Stimulated activated CD8-positive, alpha-beta memory T cell treated with anti-CD3 and anti-CD28 coated beads, Interleukin-12 subunit alpha, Interleukin-12 subunit beta, amount 100 ng/mL, for 1 hour (primary cell): Measurements from ENCODE around the gene ATOH8.

Source experiments
- DNase-seq: peaks from one replicate; pipeline ENCODE4 v3.0.0-alpha.2; 2020; ENCODE audit warnings: low read depth

Gene ATOH8

DNA sequence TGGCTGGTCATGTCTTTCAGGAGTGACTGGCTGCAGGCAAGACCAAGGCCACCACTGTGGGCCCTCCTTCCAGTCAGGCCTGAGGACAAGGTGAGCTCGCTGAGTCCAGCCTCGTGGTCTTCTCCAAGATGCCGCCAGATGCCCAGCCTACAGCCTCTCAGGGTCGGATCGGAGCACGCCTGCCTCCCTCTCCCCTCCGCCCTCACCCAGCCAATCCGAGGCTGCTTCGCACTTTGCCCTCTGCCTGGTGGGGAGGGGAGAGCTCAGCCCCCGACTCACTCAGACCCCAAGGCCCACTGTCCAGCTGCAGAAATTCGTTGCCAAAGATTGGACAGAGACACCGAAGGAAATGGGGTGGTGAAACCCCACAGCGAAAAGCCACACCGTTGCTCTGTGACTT, 33.1 kb downstream of the ATOH8 start:
- no peak for DNase-seq

DNA sequence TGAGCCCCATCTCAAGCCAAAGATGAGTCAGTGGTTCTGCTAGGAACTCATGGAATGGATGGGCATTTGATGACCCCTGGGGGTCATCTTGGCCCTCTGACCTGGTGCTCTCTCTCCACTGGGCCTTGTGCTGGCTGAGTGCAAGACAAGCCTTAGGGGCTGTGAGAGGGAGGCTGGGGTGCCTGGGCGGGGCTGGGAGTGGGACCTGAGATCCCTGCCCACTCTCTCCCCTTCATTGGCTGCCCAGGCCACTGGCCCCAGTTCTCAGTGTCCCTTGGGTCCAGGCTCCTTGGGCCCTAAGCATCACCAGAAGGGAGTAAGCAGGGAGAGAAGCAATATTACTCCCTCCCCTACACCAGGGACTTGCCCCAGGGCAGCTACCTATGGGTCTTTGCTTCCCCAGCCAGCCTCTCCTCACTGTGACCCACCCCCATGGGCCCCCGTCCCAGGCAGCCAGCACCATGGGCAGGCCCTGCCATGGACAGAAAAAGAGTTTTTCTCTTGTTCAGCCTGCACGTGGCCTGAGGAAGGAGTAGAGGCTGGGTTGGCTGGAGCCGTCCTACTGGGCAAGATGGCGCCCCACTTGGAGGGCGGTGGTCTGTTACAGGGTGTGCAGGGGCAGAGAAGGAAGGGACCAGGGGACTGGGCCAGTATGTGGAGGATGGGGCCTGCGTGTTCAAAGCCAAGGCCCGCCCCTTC, 33.6 kb downstream of the ATOH8 start:
- DNase-seq, result no peak

DNA sequence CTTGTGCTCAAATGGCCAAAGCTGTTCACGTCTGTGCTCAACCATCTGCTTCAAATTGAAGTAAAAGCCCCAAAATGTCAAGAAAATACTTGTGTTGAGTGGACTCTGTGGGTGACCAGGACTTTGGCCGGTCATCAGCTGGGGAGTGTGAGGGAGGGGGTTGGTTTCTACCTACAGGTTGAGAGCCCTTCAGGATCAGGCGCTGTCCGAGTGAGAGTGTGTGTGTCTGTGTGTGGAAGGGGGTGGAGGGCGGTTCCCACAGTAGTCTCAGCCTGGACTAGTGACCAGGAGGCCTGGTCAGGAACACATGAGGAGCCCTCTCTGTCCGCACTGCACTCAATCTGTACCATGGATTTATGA, 34.2 kb downstream of the ATOH8 start:
- no peak for DNase-seq

DNA sequence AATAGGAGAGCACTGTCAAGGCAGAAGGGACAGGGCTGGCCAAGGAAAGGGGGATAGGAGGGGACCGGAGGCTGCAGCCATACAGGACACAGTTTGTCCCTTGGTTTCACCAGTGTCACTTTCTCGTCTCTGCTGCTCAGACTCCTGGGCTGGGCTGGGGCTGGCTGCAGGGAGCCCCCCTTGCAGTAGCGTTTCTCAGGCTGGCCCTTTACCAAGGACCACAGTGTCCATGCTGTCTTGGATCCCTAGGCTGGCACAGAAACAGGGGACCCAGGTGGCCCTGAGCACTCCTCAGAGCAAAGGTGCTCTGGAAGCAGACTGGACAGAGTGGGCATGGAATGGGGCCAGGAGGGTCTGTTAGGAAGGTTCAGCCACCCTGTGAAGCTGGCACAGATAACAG, 34.8 kb downstream of the ATOH8 start:
- no peak for DNase-seq

DNA sequence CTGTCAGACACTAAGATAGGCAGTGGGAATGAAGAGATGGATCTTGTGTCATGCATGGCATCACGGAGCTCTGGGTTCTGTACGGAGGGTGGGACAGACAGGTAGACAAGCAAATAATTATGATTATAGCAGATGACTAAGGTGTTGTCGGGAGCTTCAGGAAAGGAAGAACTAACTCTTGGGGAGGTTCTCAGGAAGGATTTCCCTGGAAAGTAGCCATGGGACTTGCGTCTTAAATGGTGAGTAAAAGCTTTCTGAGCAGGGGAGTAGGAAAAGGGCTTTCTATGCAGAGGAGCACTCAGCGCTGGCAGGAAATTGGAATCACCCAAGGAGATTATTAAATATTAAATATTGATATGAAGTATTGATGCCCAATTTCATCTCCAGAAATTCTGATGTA, 35.5 kb downstream of the ATOH8 start:
- no peak for DNase-seq

DNA sequence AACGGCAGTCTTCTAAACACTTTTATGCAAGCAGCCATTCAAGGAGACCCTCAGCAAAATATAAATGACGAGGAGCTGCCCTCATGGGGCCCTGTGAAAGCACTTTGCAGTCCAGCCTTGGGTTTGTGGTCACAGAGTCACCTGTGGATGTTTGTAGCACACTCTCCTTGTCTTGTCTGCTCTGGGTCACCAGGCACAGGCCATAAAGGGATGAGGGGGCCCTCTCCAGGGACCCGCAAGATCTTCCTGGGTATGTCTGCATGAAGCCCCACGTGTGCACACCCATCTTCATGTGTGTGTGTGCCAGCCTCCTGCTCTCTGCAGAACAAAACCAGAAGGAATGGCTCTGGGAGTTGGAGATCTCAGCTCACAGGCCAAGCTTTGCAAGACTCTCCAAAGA, 36.2 kb downstream of the ATOH8 start:
- DNase-seq, result no peak

DNA sequence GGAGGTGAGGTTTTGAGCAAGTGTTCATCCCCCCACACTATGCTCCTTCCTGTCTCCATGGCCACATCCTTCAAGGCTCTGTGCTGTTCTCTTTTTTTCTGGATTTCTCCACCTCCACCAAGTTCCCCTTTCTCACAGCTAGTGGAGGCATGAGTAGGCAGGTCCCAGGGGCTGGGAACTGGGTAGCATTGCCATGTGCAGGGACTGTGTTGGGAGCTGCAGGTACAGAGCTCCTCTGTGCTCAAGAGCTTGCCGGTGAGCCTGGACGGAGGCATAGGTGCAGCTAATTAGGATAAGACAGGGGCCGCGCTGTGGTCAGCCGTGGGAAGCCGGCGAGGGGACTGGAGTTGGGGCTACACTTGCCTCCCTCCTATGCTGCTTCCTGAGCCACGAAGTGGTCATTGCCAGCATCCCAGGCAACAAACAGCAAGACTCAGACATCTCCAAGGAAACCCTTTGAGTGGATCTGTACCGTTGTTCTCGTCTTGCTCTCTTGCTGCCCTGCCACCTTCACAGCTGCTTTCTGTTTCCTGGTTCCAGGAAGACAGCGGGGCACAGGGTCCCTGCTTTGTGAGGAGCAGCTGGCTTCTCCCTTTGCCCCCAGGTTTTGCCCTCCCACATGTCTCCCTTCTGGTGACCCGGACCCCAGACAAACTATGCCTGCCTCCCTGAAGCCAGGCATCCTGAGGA, 36.9 kb downstream of the ATOH8 start:
- DNase-seq, result no peak

DNA sequence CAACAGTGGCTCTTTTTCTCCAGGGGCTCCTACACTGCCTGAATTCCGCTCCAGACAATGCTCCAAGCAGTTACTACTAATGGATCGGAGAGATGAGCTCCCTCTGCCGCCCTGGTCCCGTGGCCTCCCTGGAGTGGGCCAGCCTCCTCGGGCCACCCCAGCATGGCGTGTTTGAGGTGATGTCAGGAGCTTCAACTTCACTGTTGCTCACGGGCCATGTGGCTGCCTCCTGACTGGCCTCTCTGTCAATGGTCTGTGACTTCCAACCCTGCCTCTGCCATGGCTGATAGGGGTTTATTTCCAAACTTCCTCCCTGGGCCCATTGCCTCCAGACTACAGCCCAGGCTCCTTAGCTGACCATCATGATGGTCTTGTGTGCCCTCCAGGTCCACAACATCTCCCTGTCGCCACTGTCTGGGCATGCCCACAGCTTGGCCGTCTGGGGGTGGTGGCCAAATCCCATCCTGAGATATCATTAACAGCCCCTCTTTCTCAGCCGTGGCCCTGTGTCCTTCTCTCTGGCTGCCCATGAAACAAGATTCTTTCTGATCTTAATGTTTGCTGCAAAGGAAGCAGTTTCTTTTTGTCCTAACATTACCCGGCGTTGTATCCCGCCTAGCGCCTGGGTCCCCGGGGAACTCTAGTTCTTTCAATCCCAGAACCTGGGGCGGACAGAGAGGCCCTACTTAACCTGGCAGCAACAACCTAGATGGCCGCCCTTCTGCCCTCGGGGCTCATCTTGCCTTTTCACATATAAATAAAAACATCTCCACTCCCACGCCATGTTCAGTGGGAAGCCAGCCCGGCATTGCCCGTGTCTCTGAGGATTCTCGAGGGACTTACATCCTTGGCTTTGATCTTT, 38.1 kb downstream of the ATOH8 start:
- DNase-seq, result no peak

DNA sequence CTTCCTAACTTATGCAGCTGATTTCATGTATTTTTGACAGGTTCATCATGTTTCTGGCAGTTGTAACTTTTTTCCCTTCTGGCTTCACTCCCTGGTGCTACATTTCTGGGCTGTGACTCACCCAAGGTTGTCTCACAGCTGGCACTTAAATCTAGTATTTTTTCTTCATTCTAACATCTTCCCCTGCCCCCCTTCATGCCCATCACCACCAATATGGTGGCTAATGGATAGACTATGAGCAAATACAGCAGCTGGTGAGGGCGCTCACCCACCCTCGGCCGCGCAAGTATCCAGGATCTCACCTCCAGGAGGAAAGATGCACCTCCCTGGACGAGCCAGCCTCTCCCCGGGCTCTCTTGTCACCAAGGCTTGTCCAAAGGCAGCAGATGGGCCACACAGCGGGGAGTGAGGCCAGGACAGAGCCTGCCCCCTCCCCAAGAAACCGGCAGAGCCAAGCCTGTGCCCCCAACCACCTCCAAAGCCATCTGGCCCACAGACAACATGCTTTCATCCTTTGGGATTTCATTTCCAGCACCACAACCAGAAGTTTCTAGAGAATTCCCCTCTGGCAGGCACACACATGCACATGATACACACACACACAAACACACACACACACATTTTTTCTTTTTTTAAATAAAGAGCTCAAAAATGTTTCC, 39.1 kb downstream of the ATOH8 start:
- no peak for DNase-seq

DNA sequence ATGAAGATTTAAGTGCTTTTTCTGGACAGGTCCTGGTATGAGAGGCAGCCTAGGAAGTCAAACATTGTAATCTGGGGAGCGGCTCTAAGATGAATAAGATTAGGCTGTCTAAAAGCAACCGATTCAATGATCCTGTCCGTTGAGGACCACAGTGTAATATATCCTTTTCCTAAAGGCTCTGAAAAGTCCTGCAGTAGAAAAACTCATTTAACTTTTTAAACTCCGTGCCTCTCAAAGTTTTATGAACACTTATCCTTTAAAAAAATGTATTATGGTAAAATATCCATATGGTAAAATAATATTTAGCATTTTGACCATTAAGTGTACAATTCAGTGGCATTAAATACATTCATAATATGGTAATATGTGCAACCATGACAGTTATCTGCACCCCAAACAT, 39.8 kb downstream of the ATOH8 start:
- no peak for DNase-seq

DNA sequence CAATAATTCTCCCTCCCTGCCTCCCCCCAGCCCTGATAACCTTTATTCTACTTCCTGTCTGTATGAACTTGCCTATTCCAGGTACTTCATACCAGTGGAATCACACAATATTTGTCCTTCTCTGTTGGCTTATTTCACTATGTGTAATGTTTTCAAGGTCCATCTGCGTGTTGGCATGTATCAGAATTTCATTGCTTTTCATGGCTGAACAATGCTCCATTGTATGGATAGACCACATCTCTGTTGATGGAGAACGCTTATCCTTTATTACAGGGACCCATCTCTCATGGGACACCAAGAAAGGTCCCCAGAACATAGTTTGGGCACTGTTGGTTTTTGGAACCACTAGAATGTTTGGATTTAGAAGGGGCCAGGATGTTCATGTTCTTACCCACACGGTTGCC, 40.2 kb downstream of the ATOH8 start:
- no peak for DNase-seq

DNA sequence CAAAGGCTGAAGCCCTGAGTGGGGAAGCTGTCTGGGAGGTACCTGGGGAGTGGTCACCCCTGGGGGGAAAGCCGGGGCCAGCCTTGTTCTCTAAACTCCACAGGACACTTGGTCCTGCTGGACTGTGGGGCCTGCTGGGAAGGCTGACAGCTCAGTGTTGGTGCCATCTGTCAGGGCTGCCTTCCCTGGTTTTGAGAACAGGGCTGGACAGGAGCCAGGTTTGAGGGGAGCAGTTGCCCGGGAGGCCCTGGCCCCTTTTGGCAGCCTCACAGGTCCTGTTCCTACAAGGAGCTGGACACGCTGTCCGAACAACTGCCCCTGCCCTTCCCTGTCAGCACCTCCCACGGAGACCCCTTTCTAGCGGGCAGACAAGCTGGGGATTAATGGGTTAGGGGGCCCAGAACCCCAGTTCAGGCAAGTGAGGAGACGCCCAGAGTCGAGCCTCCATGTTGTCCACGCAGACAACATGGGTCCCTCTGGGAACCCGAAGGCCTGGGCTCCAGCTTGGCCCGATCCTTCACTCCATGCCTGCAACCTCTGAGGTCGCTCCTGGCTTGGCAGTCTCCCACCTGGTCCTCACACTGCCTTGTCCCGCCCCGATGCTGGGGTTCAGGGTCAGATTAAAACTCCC, 40.8 kb downstream of the ATOH8 start:
- DNase-seq, result no peak

DNA sequence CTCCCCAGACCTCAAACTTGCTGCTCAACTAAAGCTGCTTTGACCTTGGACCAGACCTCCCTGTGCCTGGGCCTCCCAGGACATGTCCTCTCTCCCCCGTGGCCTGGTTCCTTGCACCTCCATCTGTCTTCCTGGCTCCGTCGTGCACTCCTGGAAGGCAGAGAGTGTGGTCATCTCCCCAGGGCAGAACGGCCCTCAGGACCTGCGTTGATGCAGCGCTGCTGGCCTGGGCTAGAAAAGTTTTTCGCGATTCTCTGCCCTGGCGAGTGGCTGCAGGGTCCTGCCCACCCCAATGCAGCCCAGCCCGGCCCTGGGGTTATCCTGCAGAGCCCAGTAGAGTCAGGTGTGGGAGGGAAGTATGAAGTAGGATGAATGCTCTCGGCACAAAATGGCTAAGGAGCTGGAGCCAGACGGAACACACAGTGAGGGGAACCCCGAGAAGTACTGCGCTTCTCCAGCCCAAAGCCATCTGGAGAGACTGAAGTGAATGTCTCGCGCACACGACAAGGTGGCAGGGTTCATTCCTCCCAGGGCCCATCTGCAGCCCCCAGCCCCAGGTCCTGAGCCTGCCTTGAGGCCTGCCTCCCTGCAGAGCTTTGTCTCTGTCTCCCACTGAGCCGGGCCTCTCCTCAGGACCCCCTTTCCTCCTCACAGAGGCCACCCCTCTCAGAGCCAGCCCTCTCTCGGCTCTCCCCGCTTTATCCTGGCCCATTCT, 41.7 kb downstream of the ATOH8 start:
- no peak for DNase-seq

DNA sequence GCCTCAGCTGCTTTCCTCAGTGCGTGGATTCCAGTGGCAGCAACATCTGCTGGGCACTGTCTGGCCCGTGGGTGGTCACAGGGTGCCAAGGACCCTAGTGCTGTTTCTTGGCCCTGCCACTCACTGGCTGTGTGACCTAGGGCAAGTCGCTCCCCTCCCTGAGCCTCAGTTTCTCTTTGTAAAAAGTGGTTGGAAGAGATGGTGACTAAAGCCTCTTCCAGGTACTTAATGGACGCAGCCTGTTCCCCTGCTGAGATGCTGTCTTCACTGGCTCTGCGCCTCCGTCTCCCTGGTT, 42.2 kb downstream of the ATOH8 start:
- DNase-seq, result no peak

DNA sequence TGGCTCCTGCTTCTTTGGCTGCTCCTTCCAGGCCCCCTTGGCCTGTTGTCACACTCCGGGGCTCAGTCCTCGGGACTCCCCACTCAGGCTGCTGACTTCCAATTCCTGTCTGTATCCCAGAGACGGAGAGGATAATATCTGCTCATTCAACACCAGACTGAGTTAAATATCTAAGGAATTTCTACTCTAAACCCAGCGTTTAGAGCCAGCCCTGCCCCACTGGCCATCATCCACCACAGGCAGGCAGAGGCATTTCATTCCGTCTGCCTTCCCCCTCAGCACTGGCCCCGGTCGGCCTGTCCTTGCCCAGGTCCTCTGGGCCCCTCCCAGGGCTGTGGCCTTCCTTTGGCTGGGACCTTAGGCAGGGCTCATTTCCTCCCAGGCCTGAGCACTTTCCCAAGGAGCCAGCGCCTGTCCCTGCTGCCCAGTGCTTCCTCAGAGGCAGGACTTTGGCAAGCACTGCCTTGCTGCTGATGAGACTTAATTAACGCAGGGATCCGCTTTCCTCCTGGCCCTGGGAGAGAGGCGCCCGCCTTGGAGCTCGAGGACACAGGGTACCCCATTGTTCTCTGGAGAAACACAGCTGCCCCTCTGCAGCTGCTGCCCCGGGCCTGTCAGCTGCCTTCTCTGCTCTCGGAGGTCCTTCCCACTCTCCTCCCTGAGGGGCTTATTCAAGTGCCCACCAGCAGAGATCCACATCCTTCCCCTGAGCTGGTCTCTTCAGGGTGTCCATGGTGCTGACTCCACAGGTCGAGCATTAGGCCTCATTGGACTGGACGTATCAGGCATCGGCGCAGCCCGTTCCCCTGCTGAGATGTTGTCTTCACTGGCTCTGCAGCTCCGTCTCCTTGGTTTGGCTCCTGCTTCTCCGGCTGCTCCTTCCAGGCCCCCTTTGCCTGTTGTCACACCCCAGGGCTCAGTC, 42.8 kb downstream of the ATOH8 start:
- DNase-seq, result no peak

DNA sequence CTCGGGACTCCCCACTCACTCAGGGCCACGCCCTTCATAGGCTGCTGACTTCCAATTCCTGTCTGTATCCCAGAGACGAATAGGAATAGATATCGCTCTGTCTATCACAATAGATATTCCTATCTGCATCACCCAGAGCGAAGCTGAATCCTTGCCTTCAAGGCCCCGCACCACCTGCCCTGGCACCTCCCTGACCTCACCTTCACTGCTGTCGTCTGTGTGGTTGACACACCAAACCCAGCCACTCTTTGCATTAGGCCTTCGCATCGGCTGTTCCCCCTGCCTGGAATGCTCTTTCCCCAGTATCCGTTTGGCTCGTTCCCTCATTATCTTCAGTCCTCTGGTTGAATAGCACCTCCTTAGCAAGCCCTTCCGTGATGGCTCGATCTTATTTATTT, 43.5 kb downstream of the ATOH8 start:
- DNase-seq, result no peak

DNA sequence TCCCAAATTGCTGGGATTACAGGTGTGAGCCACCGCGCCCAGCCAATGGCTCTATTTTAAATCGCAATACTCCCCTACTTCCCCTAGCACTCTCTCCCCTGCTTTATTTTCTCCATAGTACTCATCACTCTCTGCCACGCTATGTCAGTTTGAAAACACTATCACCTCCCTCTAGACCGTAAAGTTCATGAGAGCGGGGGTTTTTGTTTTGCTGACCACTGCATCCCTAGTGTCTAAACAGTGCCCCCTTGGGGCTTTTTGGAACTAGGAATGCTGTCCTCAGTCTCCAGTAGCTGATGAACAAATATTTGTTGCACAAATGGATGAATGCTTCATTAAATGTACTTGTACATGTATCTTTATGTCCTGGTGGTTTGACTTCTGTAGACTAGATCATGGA, 44.1 kb downstream of the ATOH8 start:
- DNase-seq, result no peak

DNA sequence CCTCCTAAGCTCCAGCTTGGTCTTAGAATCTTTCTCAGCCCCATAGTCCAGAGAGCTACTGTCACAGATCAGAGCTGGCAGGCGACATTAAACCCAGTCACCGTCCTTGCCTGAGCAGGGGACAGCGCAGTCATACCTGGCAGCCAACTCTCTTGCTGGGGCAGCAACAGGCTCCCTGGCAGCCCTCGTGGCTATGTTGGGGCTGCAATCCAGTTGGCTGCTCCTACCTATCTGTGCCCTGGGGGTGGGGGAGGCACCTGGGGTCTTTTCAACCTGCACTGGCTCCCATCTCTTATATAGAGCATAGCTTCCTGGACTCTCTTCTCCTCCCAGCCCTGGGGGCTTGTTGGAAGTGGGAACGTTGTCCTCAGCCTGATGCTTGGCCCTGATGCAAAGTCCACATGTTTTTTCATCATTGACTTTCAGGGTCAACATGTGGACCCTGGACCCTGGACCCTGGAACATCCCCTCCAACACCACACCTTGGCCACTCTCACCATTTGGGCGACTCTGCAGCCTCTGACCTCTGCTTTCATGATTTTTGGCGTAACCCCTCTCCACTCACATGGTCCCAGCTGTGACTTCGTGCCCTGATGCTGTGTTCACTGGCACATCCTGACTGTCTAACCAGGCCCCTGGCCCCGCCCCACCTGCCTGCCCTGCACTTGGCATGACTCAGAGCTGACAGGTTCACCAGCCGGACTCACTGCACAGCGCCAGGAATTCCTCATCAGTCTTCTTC, 45.6 kb downstream of the ATOH8 start:
- DNase-seq, result no peak

DNA sequence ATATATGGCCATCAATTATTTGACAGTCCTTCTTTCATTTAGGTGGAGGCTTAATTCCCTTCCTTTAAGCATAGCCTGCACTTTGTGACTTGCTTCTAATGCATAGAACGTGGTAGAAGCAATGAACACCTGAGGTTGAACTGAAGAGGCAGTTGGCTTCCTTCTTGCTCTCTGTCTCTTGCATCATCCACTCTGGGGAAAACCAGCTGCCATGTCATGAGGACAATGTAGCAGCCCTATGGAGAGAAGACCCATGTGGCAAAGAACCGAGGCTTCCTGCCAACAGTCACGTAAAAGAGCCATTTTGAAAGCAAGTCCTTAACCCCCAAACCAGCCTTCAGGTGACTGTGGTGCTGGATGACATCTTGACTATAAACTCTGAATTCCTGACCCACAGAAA, 46.8 kb downstream of the ATOH8 start:
- DNase-seq, result no peak

DNA sequence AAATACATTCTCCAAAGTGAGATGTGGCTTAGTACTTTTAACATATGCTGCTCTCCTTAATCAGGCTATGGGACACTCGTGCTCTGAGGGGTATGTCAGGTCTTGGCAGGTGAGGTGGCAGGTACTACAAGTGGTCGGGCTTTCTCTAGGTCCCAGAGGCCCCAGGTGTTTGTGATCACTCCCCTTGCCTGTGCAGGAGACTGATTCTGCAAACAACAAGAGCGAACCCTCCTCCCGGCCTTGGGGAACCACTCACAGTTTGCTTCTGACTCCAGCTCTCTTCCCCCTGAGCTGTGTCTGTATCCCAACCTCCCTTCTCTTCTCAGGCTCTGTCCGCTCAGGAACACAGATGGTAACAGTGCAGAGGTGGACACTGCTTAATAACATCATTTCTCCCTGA, 48.1 kb downstream of the ATOH8 start:
- no peak for DNase-seq
